H9 (cell line): Measurements from ENCODE around the gene FCN1. TPM values are rescaled to one million over a fixed set of nuclear protein-coding genes. Genes with fewer than 3 reads are reported as not detected.
A peak's percentile ranks its signal among the peaks of the same experiment; 100 is the strongest.

ENCODE experiments used
- DNase-seq: peaks from one replicate; pipeline ENCODE4 v3.0.0-alpha.2; 2017
- H2AFZ ChIP-seq: one replicate; pipeline ENCODE4 v1.6.1; 2013; ENCODE audit warnings: mild to moderate bottlenecking, low read length, control low read depth, moderate library complexity
- H2AK5ac ChIP-seq: 2 replicates; pipeline ENCODE4 v1.6.1; 2013; ENCODE audit warnings: low read length, control low read depth, mixed read lengths; ENCODE audit not compliant: insufficient read length
- H2BK120ac ChIP-seq: one replicate; pipeline ENCODE4 v1.6.1; 2013; ENCODE audit warnings: low read depth, mild to moderate bottlenecking, low read length, control low read depth, inconsistent platforms; ENCODE audit not compliant: poor library complexity, severe bottlenecking
- H2BK12ac ChIP-seq: 2 replicates; pipeline ENCODE4 v1.6.1; 2013; ENCODE audit warnings: low read length, control low read depth, mixed read lengths, low read depth; ENCODE audit not compliant: insufficient read length
- H2BK15ac ChIP-seq: 2 replicates; pipeline ENCODE4 v1.6.1; 2013; ENCODE audit warnings: low read depth, low read length, control low read depth
- H2BK20ac ChIP-seq: one replicate; pipeline ENCODE4 v1.6.1; 2013; ENCODE audit warnings: low read depth, mild to moderate bottlenecking, low read length, control low read depth, inconsistent platforms; ENCODE audit not compliant: poor library complexity, severe bottlenecking
- H2BK5ac ChIP-seq: 2 replicates; pipeline ENCODE4 v1.6.1; 2013; ENCODE audit warnings: low read length, control low read depth, mixed read lengths; ENCODE audit not compliant: insufficient read length
- H3K14ac ChIP-seq: 2 replicates; pipeline ENCODE4 v1.6.1; 2013; ENCODE audit warnings: low read length, control low read depth; ENCODE audit not compliant: insufficient read depth
- H3K18ac ChIP-seq: 2 replicates; pipeline ENCODE4 v1.6.1; 2013; ENCODE audit warnings: low read depth, mild to moderate bottlenecking, mixed read lengths, low read length, control low read depth; ENCODE audit not compliant: insufficient read length
- H3K23ac ChIP-seq: 2 replicates; pipeline ENCODE4 v1.6.1; 2013; ENCODE audit warnings: low read length, control low read depth, mixed read lengths, low read depth; ENCODE audit not compliant: insufficient read length
- H3K23me2 ChIP-seq: 2 replicates; pipeline ENCODE4 v1.6.1; 2013; ENCODE audit warnings: low read depth, mild to moderate bottlenecking, mixed read lengths, low read length, control low read depth; ENCODE audit not compliant: insufficient read length, poor library complexity, severe bottlenecking
- H3K27ac ChIP-seq: 2 replicates; pipeline ENCODE4 v1.5.1; 2013; ENCODE audit warnings: low read length, control low read depth, mixed read lengths, low read depth; ENCODE audit not compliant: insufficient read length
- H3K27me3 ChIP-seq: 2 replicates; pipeline ENCODE4 v1.6.1; 2013; ENCODE audit warnings: low read length, control low read depth, inconsistent platforms; ENCODE audit not compliant: insufficient read depth
- H3K4ac ChIP-seq: 2 replicates; pipeline ENCODE4 v1.6.1; 2013; ENCODE audit warnings: low read depth, mild to moderate bottlenecking, control low read depth, inconsistent platforms, low read length, moderate library complexity
- H3K4me1 ChIP-seq: 2 replicates; pipeline ENCODE4 v1.6.1; 2013; ENCODE audit warnings: low read length, control low read depth, inconsistent platforms; ENCODE audit not compliant: insufficient read depth
- H3K4me2 ChIP-seq: 2 replicates; pipeline ENCODE4 v1.6.1; 2013; ENCODE audit warnings: low read length, control low read depth, mixed read lengths; ENCODE audit not compliant: insufficient read length, insufficient read depth
- H3K56ac ChIP-seq: 2 replicates; pipeline ENCODE4 v1.6.1; 2013; ENCODE audit warnings: low read depth, mild to moderate bottlenecking, mixed read lengths, low read length, control low read depth; ENCODE audit not compliant: insufficient read length
- H3K79me1 ChIP-seq: 2 replicates; pipeline ENCODE4 v1.6.1; 2013; ENCODE audit warnings: low read depth, mild to moderate bottlenecking, moderate library complexity, low read length, control low read depth, inconsistent platforms; ENCODE audit not compliant: insufficient read depth, poor library complexity, severe bottlenecking
- H3K79me2 ChIP-seq: 2 replicates; pipeline ENCODE4 v1.6.1; 2013; ENCODE audit warnings: low read length, control low read depth, inconsistent platforms; ENCODE audit not compliant: insufficient read depth
- H3K9ac ChIP-seq: 2 replicates; pipeline ENCODE4 v1.6.1; 2013; ENCODE audit warnings: low read length, control low read depth, mixed read lengths; ENCODE audit not compliant: insufficient read length; ENCODE audit errors: extremely low read depth
- H3K9me3 ChIP-seq: one replicate; pipeline ENCODE4 v1.6.1; 2013; ENCODE audit warnings: low read depth, low read length, inconsistent platforms; ENCODE audit not compliant: control insufficient read depth
- H3T11ph ChIP-seq: one replicate; pipeline ENCODE4 v1.6.1; 2013; ENCODE audit warnings: mild to moderate bottlenecking, low read length, control low read depth, inconsistent platforms
- H4K20me1 ChIP-seq: one replicate; pipeline ENCODE4 v1.6.1; 2013; ENCODE audit not compliant: control insufficient read depth, insufficient read length, insufficient read depth
- H4K5ac ChIP-seq: 2 replicates; pipeline ENCODE4 v1.6.1; 2013; ENCODE audit warnings: low read depth, mild to moderate bottlenecking, mixed read lengths, low read length, control low read depth; ENCODE audit not compliant: insufficient read length
- H4K8ac ChIP-seq: replicated peaks from 2 replicates; pipeline ENCODE4 v1.6.1; 2013; ENCODE audit warnings: low read length, control low read depth, mixed read lengths, low read depth; ENCODE audit not compliant: insufficient read length
- H4K91ac ChIP-seq: 2 replicates; pipeline ENCODE4 v1.6.1; 2013; ENCODE audit warnings: low read depth, mild to moderate bottlenecking, moderate library complexity, mixed read lengths, low read length, control low read depth; ENCODE audit not compliant: insufficient read length
- H3K27ac Mint-ChIP-seq, 3 experiments: 2 replicates in 2 of 3; 3 replicates in 1 of 3; pipeline ENCODE4 v1.8.0; 2020 to 2021; ENCODE audit warnings: mixed read lengths in 3 of 3, mild to moderate bottlenecking in 1 of 3, moderate library complexity in 1 of 3
- H3K27me3 Mint-ChIP-seq: 2 replicates; pipeline ENCODE4 v1.8.0; 2021; ENCODE audit warnings: low read depth, mild to moderate bottlenecking, moderate library complexity, mixed read lengths
- H3K36me3 Mint-ChIP-seq, 3 experiments: 2 replicates in 2 of 3; 3 replicates in 1 of 3; pipeline ENCODE4 v1.8.0; 2020 to 2021; ENCODE audit warnings: low read depth in 3 of 3, mixed read lengths in 3 of 3; ENCODE audit not compliant: insufficient read depth in 1 of 3
- H3K4me1 Mint-ChIP-seq, 2 experiments: 2 replicates each; pipeline ENCODE4 v1.8.0; 2020; ENCODE audit warnings: mixed read lengths in 2 of 2
- H3K4me3 Mint-ChIP-seq, 2 experiments: 2 replicates in 1 of 2; 3 replicates in 1 of 2; pipeline ENCODE4 v1.8.0; 2020 to 2021; ENCODE audit warnings: mild to moderate bottlenecking in 2 of 2, mixed read lengths in 2 of 2, moderate library complexity in 1 of 2
- H3K9me3 Mint-ChIP-seq, 2 experiments: 2 replicates in 1 of 2; 3 replicates in 1 of 2; pipeline ENCODE4 v1.8.0; 2020; ENCODE audit warnings: mild to moderate bottlenecking in 2 of 2, mixed read lengths in 2 of 2, moderate library complexity in 1 of 2
- CTCF ChIP-seq: fragments of 200-600 bp; sonication (generic); conservative IDR thresholded peaks from 3 replicates; pipeline ENCODE4 v1.8.0; 2021; ENCODE audit warnings: antibody characterized with exemption, mild to moderate bottlenecking
- WGBS: extraction: QIAGEN DNeasy Blood & Tissue Kit; methylation state at CpG from one replicate; pipeline ENCODE4 v1.1.7; 2013; ENCODE audit warnings: missing lambda C conversion rate, low lambda C conversion rate, mixed read lengths; ENCODE audit not compliant: insufficient read length; ENCODE audit errors: extremely low coverage; 5-methylcytosine and 5-hydroxymethylcytosine counted together
- total RNA-seq: library from RNA; stranded (reverse); gene quantifications from 2 replicates; pipeline ENCODE4 v1.2.1, GENCODE V29; 2021

The FCN1 gene
- total RNA-seq, 1 experiment from 2014 or later = not detected

DNA sequence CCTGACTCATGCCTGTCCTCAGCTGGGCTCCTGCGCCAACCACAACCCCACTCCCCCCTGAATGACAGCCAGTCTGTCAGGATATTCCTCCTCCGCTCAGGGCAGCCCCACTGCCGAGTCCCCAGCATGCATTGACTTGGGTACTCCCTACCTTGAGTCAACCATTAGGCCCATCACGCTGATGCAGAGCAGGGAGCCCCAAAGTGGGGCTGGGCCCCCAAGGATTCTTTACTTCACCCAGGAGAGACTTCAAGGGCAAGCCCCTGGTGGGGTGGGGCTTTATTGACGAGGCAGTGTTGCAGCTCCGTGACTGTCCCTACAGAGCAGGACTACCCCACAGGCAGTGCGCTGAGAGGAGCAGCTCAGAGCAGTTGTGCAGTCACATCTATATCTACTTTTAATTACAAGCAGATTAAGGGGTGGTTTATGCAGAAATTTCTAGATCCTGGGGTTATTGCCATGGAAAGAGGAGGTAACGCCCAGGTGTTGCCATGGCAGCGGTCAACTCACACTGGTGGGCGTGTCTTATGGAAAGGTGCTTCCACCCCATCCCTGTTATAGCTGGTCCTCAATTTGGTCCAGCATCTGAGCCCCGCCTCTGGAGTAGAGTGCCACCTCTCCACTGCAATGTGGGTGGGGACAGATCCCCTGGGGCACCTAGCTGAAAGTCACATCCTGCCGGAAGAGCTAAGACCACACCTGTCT lies 32.1 kb upstream of the FCN1 start:
- H3K4me2 ChIP-seq = no peak overlapping the region
- H3K9me3 ChIP-seq = no peaks in the 10 kb centered on the region
- H3K23ac ChIP-seq = no peak overlapping the region
- Mint-ChIP-seq H3K36me3 (0 out of 7 replicates have a peak, but pooled peaks cover 0 to 1% (median 0%) of the 10 kb centered on the region in 3 experiments), H3K4me3 (no peak overlapping the region), H3K4me1 (peaks cover under 1 to 2% of the 10 kb centered on the region in 2 experiments; a peak in 3 of 4 replicates), H3K27ac (peak overlapping the region in 1 of 3 experiments; percentile 68; a peak in 1 of 7 replicates), H3K9me3 (peaks cover 3 to 7% of the 10 kb centered on the region in 2 experiments; a peak in 3 of 5 replicates), H3K27me3 (peaks cover 8% of the 10 kb centered on the region)
- H2BK5ac ChIP-seq = no peak overlapping the region
- no peak overlapping the region for H4K91ac ChIP-seq
- H3K9ac ChIP-seq = no peak overlapping the region
- H2BK12ac ChIP-seq = no peak overlapping the region
- no peaks in the 10 kb centered on the region for H3K27me3 ChIP-seq
- no peak overlapping the region for H2BK20ac ChIP-seq
- no peak overlapping the region for H3K56ac ChIP-seq
- no peaks in the 10 kb centered on the region for H3K79me1 ChIP-seq
- no peaks in the 10 kb centered on the region for H3K79me2 ChIP-seq
- no peak overlapping the region for H2AK5ac ChIP-seq
- no peak overlapping the region for H4K5ac ChIP-seq
- H4K8ac ChIP-seq = no peak overlapping the region
- no peak overlapping the region for H3K18ac ChIP-seq
- no peak for TF ChIP-seq CTCF
- no peak for DNase-seq
- no peak overlapping the region for H3T11ph ChIP-seq
- H3K4ac ChIP-seq = no peak overlapping the region
- H4K20me1 ChIP-seq = no peaks in the 10 kb centered on the region
- no peak overlapping the region for H3K14ac ChIP-seq
- no peak overlapping the region for H2BK15ac ChIP-seq
- H2AFZ ChIP-seq = no peak overlapping the region
- H3K23me2 ChIP-seq = no peaks in the 10 kb centered on the region
- no peak overlapping the region for H2BK120ac ChIP-seq
- no peaks in the 10 kb centered on the region for H3K4me1 ChIP-seq
- no peak overlapping the region for H3K27ac ChIP-seq
- no CpG with 5 or more reads among the region's 12 CpGs for WGBS
